Naive thymus-derived CD4-positive, alpha-beta T cell (primary cell): Measurements from ENCODE around the gene MOB1A. TPM values are rescaled to one million over a fixed set of nuclear protein-coding genes. Genes with fewer than 3 reads are reported as not detected.

Source experiments
- ATAC-seq: fragments of 150-1000 bp; cut with Tn5 transposase; 2 replicates; pipeline ENCODE4 v1.10.0; 2021; ENCODE audit warnings: mild to moderate bottlenecking, moderate library complexity
- CTCF ChIA-PET: fragments of 350-600 bp; sonication (Branson Sonifier 250); formaldehyde crosslinking; loops from one replicate; lab custom pipeline; 2021; ENCODE audit warnings: antibody characterized with exemption; lab: Charles Lee
- POLR2A ChIA-PET: fragments of 350-600 bp; sonication (Branson Sonifier 250); formaldehyde crosslinking; loops from one replicate; lab custom pipeline; 2021; ENCODE audit warnings: antibody characterized with exemption, inconsistent platforms; lab: Charles Lee
- DNase-seq, 9 donors: peaks; one replicate each; pipeline versions ENCODE4 v3.0.0 to v3.0.0-alpha.2; 2020 to 2022; ENCODE audit warnings: mixed read lengths in 1 of 9
- H3K27ac ChIP-seq: one replicate; pipeline ENCODE4 v1.7.0; 2013; ENCODE audit warnings: mild to moderate bottlenecking, low read depth, low read length, moderate library complexity
- H3K27me3 ChIP-seq, 2 donors: one replicate each; pipeline ENCODE4 v1.7.0; 2013; ENCODE audit warnings: low read length in 2 of 2, mild to moderate bottlenecking in 2 of 2, moderate library complexity in 2 of 2; ENCODE audit not compliant: control insufficient read depth in 2 of 2, insufficient read depth in 2 of 2
- H3K36me3 ChIP-seq, 3 experiments: 1 replicate in 2 of 3; 2 replicates in 1 of 3; pipeline ENCODE4 v1.7.0; 2013; ENCODE audit warnings: low read length in 3 of 3, mild to moderate bottlenecking in 3 of 3, moderate library complexity in 1 of 3; ENCODE audit not compliant: insufficient read depth in 3 of 3, control insufficient read depth in 2 of 3
- H3K4me1 ChIP-seq, 2 donors: one replicate each; pipeline ENCODE4 v1.7.0; 2013; ENCODE audit warnings: low read length in 2 of 2, mild to moderate bottlenecking in 2 of 2, moderate library complexity in 1 of 2; ENCODE audit not compliant: control insufficient read depth in 2 of 2, insufficient read depth in 2 of 2
- H3K4me3 ChIP-seq: 2 replicates; pipeline ENCODE4 v1.7.0; 2013; ENCODE audit warnings: mild to moderate bottlenecking, low read length
- H3K9me3 ChIP-seq, 3 experiments: 1 replicate in 2 of 3; 2 replicates in 1 of 3; pipeline ENCODE4 v1.7.0; 2013; ENCODE audit warnings: low read length in 3 of 3; ENCODE audit not compliant: control insufficient read depth in 2 of 3
- H3K27ac Mint-ChIP-seq, 9 donors: one replicate each; pipeline ENCODE4 v1.8.0; 2020 to 2022; ENCODE audit warnings: mixed read lengths in 9 of 9, mild to moderate bottlenecking in 8 of 9, moderate library complexity in 5 of 9, inconsistent platforms in 2 of 9
- H3K27me3 Mint-ChIP-seq, 5 donors: one replicate each; pipeline ENCODE4 v1.8.0; 2021 to 2022; ENCODE audit warnings: mixed read lengths in 5 of 5, mild to moderate bottlenecking in 1 of 5
- H3K36me3 Mint-ChIP-seq, 5 donors: one replicate each; pipeline ENCODE4 v1.8.0; 2020 to 2022; ENCODE audit warnings: mixed read lengths in 5 of 5, mild to moderate bottlenecking in 3 of 5, inconsistent platforms in 1 of 5
- H3K4me1 Mint-ChIP-seq, 7 donors: one replicate each; pipeline ENCODE4 v1.8.0; 2020 to 2022; ENCODE audit warnings: mixed read lengths in 7 of 7, mild to moderate bottlenecking in 3 of 7, inconsistent platforms in 1 of 7
- H3K4me3 Mint-ChIP-seq, 10 donors: one replicate each; pipeline ENCODE4 v1.8.0; 2020 to 2022; ENCODE audit warnings: mild to moderate bottlenecking in 10 of 10, mixed read lengths in 10 of 10, moderate library complexity in 6 of 10, inconsistent platforms in 2 of 10
- H3K9me3 Mint-ChIP-seq, 11 donors: one replicate each; pipeline ENCODE4 v1.8.0; 2020 to 2022; ENCODE audit warnings: mixed read lengths in 11 of 11, mild to moderate bottlenecking in 4 of 11, inconsistent platforms in 1 of 11, moderate library complexity in 1 of 11
- intact Hi-C, 2 donors: fragments of 100-400 bp; cut with micrococcal nuclease; formaldehyde crosslinking; loops; one replicate each; pipeline ENCODE4 v1.15.1; 2023
- polyA plus RNA-seq, 2 donors: library from polyadenylated mRNA; unstranded; fragments of 300-500 nt; fragmentation: Illumina TruSeq; gene quantifications; one replicate each; pipeline ENCODE4 v1.2.3, GENCODE V29; 2021
- total RNA-seq, 6 experiments: library from RNA in 5 of 6; stranded (reverse) in 5 of 6; gene quantifications; 1 replicate in 5 of 6; 2 replicates in 1 of 6; pipeline ENCODE4 v1.2.3 and lab custom pipeline; 2021 to 2026

MOB1A gene
- total and polyA plus RNA-seq, 7 experiments from 2014 or later, result 106 to 185 (median 120) TPM

- H3K27me3 ChIP-seq, result no peaks in the 10 kb centered on the region
- Mint-ChIP-seq H3K4me1 (peaks cover 46 to 80% (median 56%) of the 10 kb centered on the region in 7 donors), H3K27me3 (no peaks in the 10 kb centered on the region), H3K4me3 (peak overlapping the region in 2 of 10 donors; percentile 42 to 96), H3K9me3 (peaks cover 0 to 2% (median 0%) of the 10 kb centered on the region in 11 donors), H3K27ac (peak overlapping the region in 3 of 9 donors; percentile 36 to 70 (median 41)), H3K36me3 (peaks cover 0 to 29% (median 0%) of the 10 kb centered on the region in 5 donors)
- DNase-seq (no peak), ATAC-seq (no peak)
- intact Hi-C loops, result no loop called here
- no peak overlapping the region for H3K4me3 ChIP-seq
- H3K9me3 ChIP-seq, result no peaks in the 10 kb centered on the region
- no peaks in the 10 kb centered on the region for H3K36me3 ChIP-seq
- H3K27ac ChIP-seq, result no peak overlapping the region
- POLR2A ChIA-PET, result interaction anchor here (1.0 to 6.0 kb wide), 3 partner anchors 10 to 282 kb away, joined by 3 to 60 read pairs (median 4); partner anchors contain the start of genes CCDC142, MOB1A and TTC31
- CTCF ChIA-PET, result interaction anchor here (0.5 to 0.7 kb wide), 2 partner anchors 23 to 377 kb away, joined by 3 read pairs; partner anchors contain the start of gene MOB1A
- H3K4me1 ChIP-seq, result peaks cover 31 to 35% of the 10 kb centered on the region in 2 donors
These were observed 22.9 kb upstream of the MOB1A start for GRCh38 chr2:74201596-74201995.

- peaks cover 0 to 26% (median 0%) of the 10 kb centered on the region in 5 donors for H3K36me3 Mint-ChIP-seq
- no peak overlapping the region for H3K4me3 ChIP-seq
- no peaks in the 10 kb centered on the region for H3K9me3 ChIP-seq
- DNase-seq, result no peak
- no peaks in the 10 kb centered on the region for H3K27me3 Mint-ChIP-seq
- ATAC-seq, result no peak
- H3K4me1 ChIP-seq, result peaks cover 27 to 31% of the 10 kb centered on the region in 2 donors
- no peak overlapping the region for H3K27ac ChIP-seq
- intact Hi-C loops, result no loop called here
- ChIA-PET CTCF (interaction anchor here (0.5 to 0.7 kb wide), 3 partner anchors 23 to 377 kb away, joined by 3 to 4 read pairs (median 3); partner anchors contain the start of gene MOB1A), POLR2A (interaction anchor here (0.6 to 6.0 kb wide), 2 partner anchors 9 to 22 kb away, joined by 4 to 60 read pairs; partner anchors contain the start of gene MOB1A)
- no peaks in the 10 kb centered on the region for H3K36me3 ChIP-seq
- H3K27ac Mint-ChIP-seq, result peak overlapping the region in 4 of 9 donors; percentile 36 to 70 (median 56)
- H3K9me3 Mint-ChIP-seq, result peaks cover 0 to 2% (median 0%) of the 10 kb centered on the region in 11 donors
- peaks cover 42 to 76% (median 53%) of the 10 kb centered on the region in 7 donors for H3K4me1 Mint-ChIP-seq
- peak overlapping the region in 4 of 10 donors; percentile 29 to 96 (median 65) for H3K4me3 Mint-ChIP-seq
- H3K27me3 ChIP-seq, result no peaks in the 10 kb centered on the region
These were observed 22.5 kb upstream of the MOB1A start for GRCh38 chr2:74201196-74201595.

GRCh38 chr2:74199871-74200305 lies 21.2 kb upstream of the MOB1A start:
- peak in 1 of 9 donors; percentile 52 for DNase-seq
- no peak for ATAC-seq
- Mint-ChIP-seq H3K9me3 (peaks cover 0 to 2% (median 0%) of the 10 kb centered on the region in 11 donors), H3K36me3 (peaks cover 0 to 21% (median 0%) of the 10 kb centered on the region in 5 donors), H3K27me3 (no peaks in the 10 kb centered on the region), H3K4me3 (peak overlapping the region; percentile 90 to 100 (median 96)), H3K27ac (peak overlapping the region; percentile 84 to 98 (median 97)), H3K4me1 (peaks cover 31 to 62% (median 40%) of the 10 kb centered on the region in 7 donors)
- Histone ChIP-seq H3K27me3 (no peaks in the 10 kb centered on the region), H3K4me3 (peak overlapping the region; percentile 65), H3K4me1 (peaks cover 14 to 18% of the 10 kb centered on the region in 2 donors), H3K27ac (peak overlapping the region; percentile 88), H3K9me3 (no peaks in the 10 kb centered on the region), H3K36me3 (no peaks in the 10 kb centered on the region)
- ChIA-PET POLR2A (interaction anchor here (0.6 to 6.0 kb wide), 8 partner anchors 8 to 373 kb away, joined by 3 to 60 read pairs (median 4); partner anchors contain the start of gene MOB1A), CTCF (interaction anchor here (0.7 to 3.0 kb wide), 3 partner anchors 11 to 80 kb away, joined by 4 to 24 read pairs (median 5); partner anchors contain the start of gene MOB1A)
- intact Hi-C loops, result loop anchor here (2.0 to 10.0 kb wide), 10 partner anchors 51 to 635 kb away; partner anchors contain the start of genes DGUOK (in 2 of the 2), AUP1 (in 1 of the 2), C2orf81 (in 1 of the 2) and DQX1 (in 1 of the 2)

- ATAC-seq, result no peak
- Histone ChIP-seq H3K27me3 (no peaks in the 10 kb centered on the region), H3K4me3 (peak overlapping the region; percentile 65), H3K4me1 (peaks cover 13 to 16% of the 10 kb centered on the region in 2 donors), H3K9me3 (no peaks in the 10 kb centered on the region), H3K27ac (peak overlapping the region; percentile 88), H3K36me3 (no peaks in the 10 kb centered on the region)
- H3K9me3 Mint-ChIP-seq, result peaks cover 0 to 2% (median 0%) of the 10 kb centered on the region in 11 donors
- peak in 1 of 9 donors; percentile 18 for DNase-seq
- no peaks in the 10 kb centered on the region for H3K27me3 Mint-ChIP-seq
- ChIA-PET POLR2A (interaction anchor here (0.7 to 6.0 kb wide), 9 partner anchors 9 to 372 kb away, joined by 3 to 60 read pairs (median 4); partner anchors contain the start of genes BOLA3 and MOB1A), CTCF (interaction anchor here (1.2 to 3.0 kb wide), 3 partner anchors 11 to 20 kb away, joined by 3 to 24 read pairs (median 5); partner anchors contain the start of gene MOB1A)
- peaks cover 0 to 17% (median 0%) of the 10 kb centered on the region in 5 donors for H3K36me3 Mint-ChIP-seq
- H3K4me1 Mint-ChIP-seq, result peaks cover 29 to 56% (median 37%) of the 10 kb centered on the region in 7 donors
- intact Hi-C loops, result loop anchor here (2.0 to 10.0 kb wide), 10 partner anchors 50 to 636 kb away; partner anchors contain the start of genes DGUOK (in 2 of the 2), AUP1 (in 1 of the 2), C2orf81 (in 1 of the 2) and DQX1 (in 1 of the 2)
- H3K4me3 Mint-ChIP-seq, result peak overlapping the region; percentile 90 to 100 (median 96)
- H3K27ac Mint-ChIP-seq, result peak overlapping the region; percentile 84 to 98 (median 97)
These were observed 20.6 kb upstream of the MOB1A start for GRCh38 chr2:74199275-74199701.

GRCh38 chr2:74198461-74199274 lies 20.0 kb upstream of the MOB1A start, which contains the start of gene MTHFD2:
Gene MTHFD2 (plus strand): TSS chr2:74198615. CDS start chr2:74198642, 27 bp downstream.
- CTCF ChIA-PET, result interaction anchor here (1.3 to 3.0 kb wide), 2 partner anchors 14 to 20 kb away, joined by 3 to 24 read pairs; partner anchors contain the start of gene MOB1A
- DNase-seq, result peak; percentile 76 to 93 (median 82)
- peaks cover 29 to 50% (median 35%) of the 10 kb centered on the region in 7 donors for H3K4me1 Mint-ChIP-seq
- H3K27me3 Mint-ChIP-seq, result no peaks in the 10 kb centered on the region
- intact Hi-C loops, result loop anchor here (1.0 to 10.0 kb wide), 18 partner anchors 8 to 636 kb away; partner anchors contain the start of genes DGUOK (in 2 of the 2), MOB1A (in 2 of the 2), WBP1 (in 2 of the 2) and AUP1 (in 1 of the 2)
- Histone ChIP-seq H3K9me3 (no peaks in the 10 kb centered on the region), H3K36me3 (no peaks in the 10 kb centered on the region), H3K27me3 (no peaks in the 10 kb centered on the region), H3K4me1 (peaks cover 13 to 16% of the 10 kb centered on the region in 2 donors), H3K27ac (peak within 1 kb of the TSS; percentile 88), H3K4me3 (peak within 1 kb of the TSS; percentile 65)
- peak within 1 kb of the TSS; percentile 90 to 100 (median 96) for H3K4me3 Mint-ChIP-seq
- H3K27ac Mint-ChIP-seq, result peak within 1 kb of the TSS; percentile 94 to 100 (median 97)
- peaks cover 0 to 2% (median 0%) of the 10 kb centered on the region in 11 donors for H3K9me3 Mint-ChIP-seq
- H3K36me3 Mint-ChIP-seq, result peaks cover 0 to 17% (median 0%) of the 10 kb centered on the region in 5 donors
- POLR2A ChIA-PET, result interaction anchor here (0.6 to 6.0 kb wide), 9 partner anchors 9 to 372 kb away, joined by 3 to 60 read pairs (median 4); partner anchors contain the start of genes BOLA3, C2orf81, MOB1A and TLX2
- ATAC-seq, result peak; percentile 94
